ENCODE data around the gene TGM3.

Gene TGM3

DNA sequence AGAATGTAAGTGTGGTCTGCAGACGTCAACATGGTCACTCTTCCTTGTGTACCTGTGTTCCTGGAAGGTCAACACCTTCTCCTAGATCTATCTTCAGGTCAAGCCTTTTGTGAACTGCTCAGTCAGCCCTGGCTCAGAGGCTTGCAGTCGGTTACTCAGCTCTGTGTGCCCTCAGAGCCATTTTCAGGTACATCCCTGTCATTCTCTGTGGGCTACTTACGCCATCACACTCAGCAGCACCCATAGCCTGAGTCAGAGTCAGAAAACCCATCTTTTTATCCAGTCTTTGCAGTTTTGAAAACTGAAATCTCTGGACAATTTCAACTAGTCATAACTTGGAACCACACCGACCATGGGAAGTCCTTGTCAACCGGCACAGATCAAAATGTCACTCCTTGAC is 35.3 kb downstream of the TGM3 start:
- H3K9ac ChIP-seq (ENCODE audit: insufficient read length) = no peak overlapping the region
- H3K36me3 ChIP-seq (ENCODE audit: insufficient read depth, low read length) = no peaks in the 10 kb centered on the region
- TF ChIP-seq POLR2AphosphoS5 (IDR thresholded peaks at IDR 0.05; ENCODE audit: borderline replicate concordance, low read depth, low read length) (no peak), FOXP2 (optimal IDR thresholded peaks at IDR 0.05; ENCODE audit: control extremely low read depth, extremely low read length, insufficient read depth) (no peak), EZH2 (IDR thresholded peaks at IDR 0.05) (no peak)
- DNase-seq (ENCODE audit: low read depth, low spot score) = no peak
- no peak overlapping the region for H3K4me3 ChIP-seq
- no peaks in the 10 kb centered on the region for H3K9me3 ChIP-seq (ENCODE audit: low read depth, low read length)
- no peak overlapping the region for H3K27ac ChIP-seq

DNA sequence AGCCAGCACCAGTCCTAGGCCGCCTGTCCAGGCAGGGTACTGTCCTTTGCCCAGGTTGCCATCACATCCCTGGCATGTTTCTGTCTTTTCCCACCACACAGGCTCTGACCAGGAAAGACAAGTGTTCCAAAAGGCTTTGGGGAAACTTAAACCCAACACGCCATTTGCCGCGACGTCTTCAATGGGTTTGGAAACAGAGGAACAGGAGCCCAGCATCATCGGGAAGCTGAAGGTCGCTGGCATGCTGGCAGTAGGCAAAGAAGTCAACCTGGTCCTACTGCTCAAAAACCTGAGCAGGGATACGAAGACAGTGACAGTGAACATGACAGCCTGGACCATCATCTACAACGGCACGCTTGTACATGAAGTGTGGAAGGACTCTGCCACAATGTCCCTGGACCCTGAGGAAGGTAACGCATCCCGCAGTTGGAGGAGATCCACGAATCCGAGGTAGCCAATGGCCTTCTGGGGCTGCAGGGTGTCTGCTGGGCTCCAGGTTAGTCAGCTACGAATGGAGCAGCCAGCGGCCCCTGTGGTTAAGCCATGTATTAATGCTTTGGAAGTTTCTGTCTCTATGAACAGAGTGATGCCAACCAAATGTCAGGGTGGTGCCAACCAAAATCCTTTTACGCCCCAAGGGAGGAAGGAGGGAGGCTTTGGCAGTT is 36.2 kb downstream of the TGM3 start:
- no peak overlapping the region for H3K27ac ChIP-seq
- no peak for TF ChIP-seq EZH2 (IDR thresholded peaks at IDR 0.05)
- no peak for TF ChIP-seq POLR2AphosphoS5 (IDR thresholded peaks at IDR 0.05; ENCODE audit: borderline replicate concordance, low read depth, low read length)
- TF ChIP-seq FOXP2 (optimal IDR thresholded peaks at IDR 0.05; ENCODE audit: control extremely low read depth, extremely low read length, insufficient read depth) = no peak
- DNase-seq (ENCODE audit: low read depth, low spot score) = no peak

DNA sequence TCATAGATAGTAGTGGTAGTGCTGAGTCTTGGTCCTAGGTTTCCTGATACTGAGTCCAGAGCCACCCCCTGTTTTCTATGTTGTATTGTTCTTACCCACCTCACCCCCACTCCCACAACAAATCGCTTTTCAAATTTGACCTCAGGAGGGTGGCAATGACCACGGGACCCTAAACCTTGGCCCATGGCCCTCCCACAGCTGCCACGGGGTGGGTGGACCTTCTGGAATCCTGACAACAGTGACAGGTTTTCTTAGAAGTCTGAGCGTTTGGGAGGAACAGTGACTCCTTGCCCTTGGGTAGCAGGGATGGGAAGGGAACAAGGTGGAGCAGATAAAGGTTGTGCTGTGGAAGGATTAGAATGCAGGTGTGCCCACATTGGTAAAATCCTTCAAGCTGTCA is 36.9 kb downstream of the TGM3 start:
- Histone ChIP-seq H3K9me3 (ENCODE audit: low read depth, low read length) (no peaks in the 10 kb centered on the region), H3K9ac (ENCODE audit: insufficient read length) (no peak overlapping the region), H3K4me3 (no peak overlapping the region), H3K27ac (no peak overlapping the region), H3K36me3 (ENCODE audit: insufficient read depth, low read length) (no peaks in the 10 kb centered on the region)
- TF ChIP-seq EZH2 (IDR thresholded peaks at IDR 0.05) = no peak
- TF ChIP-seq FOXP2 (optimal IDR thresholded peaks at IDR 0.05; ENCODE audit: control extremely low read depth, extremely low read length, insufficient read depth) = no peak
- TF ChIP-seq POLR2AphosphoS5 (IDR thresholded peaks at IDR 0.05; ENCODE audit: borderline replicate concordance, low read depth, low read length) = no peak
- DNase-seq (ENCODE audit: low read depth, low spot score) = no peak

More for the DNA sequence above, 36.2 kb downstream of the TGM3 start:
- H3K36me3 ChIP-seq (ENCODE audit: insufficient read depth, low read length) = no peaks in the 10 kb centered on the region
- H3K9me3 ChIP-seq (ENCODE audit: low read depth, low read length) = no peaks in the 10 kb centered on the region
- no peak overlapping the region for H3K9ac ChIP-seq (ENCODE audit: insufficient read length)
- no peak overlapping the region for H3K4me3 ChIP-seq

DNA sequence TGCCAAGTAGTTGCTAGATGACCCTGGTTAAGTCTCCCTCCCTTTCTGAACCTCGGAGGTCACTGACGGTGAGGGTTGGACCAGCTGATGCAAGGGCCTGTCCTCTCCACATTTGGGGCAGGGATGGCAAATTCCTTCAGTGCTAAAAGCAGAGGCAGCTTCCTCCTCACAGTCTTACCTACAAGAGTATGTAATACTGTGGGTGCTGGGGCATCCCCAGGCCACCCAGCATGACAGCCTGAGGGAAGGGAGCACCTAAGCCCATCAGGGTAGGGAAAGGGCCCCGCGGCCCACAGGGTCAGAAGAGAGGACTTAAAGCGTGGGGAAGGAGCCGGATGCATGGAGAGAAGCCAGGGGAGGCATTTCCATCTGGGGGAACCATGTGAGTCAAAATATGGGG is 38.0 kb downstream of the TGM3 start:
- Histone ChIP-seq H3K36me3 (ENCODE audit: insufficient read depth, low read length) (no peaks in the 10 kb centered on the region), H3K9me3 (ENCODE audit: low read depth, low read length) (no peaks in the 10 kb centered on the region), H3K4me3 (no peak overlapping the region), H3K27ac (no peak overlapping the region), H3K9ac (ENCODE audit: insufficient read length) (no peak overlapping the region)
- no peak for TF ChIP-seq EZH2 (IDR thresholded peaks at IDR 0.05)
- TF ChIP-seq POLR2AphosphoS5 (IDR thresholded peaks at IDR 0.05; ENCODE audit: borderline replicate concordance, low read depth, low read length) = no peak
- TF ChIP-seq FOXP2 (optimal IDR thresholded peaks at IDR 0.05; ENCODE audit: control extremely low read depth, extremely low read length, insufficient read depth) = no peak
- no peak for DNase-seq (ENCODE audit: low read depth, low spot score)

DNA sequence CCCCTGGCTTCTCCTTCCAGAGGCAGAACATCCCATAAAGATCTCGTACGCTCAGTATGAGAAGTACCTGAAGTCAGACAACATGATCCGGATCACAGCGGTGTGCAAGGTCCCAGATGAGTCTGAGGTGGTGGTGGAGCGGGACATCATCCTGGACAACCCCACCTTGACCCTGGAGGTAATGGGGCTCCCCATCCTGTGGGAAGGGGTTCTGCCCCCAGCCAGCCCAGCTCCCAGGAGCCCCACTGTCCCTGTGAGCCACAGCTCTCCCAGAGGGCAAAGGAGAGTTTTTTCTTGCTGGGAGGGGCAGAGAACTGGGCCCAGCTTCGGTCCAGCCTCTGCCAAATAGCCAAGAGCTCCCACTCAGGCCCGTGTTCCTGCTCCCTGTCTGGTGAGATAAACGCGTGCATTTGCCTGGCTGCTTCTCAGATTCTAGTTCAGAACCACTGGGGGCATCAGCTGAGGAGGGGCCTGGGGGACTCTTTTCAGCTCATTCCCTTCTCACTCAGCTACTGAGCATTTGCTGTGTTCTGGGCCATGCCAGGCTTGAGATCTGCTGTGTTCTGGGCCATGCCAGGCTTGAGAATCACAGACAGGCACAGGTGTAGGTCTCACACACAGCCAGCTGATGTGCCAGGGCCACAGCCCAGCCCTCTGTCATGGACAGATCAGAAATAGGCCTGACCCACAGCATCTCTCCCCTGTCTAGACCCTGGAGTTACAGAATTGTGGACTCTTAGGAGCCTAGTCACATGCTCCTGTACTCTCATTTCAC is 39.5 kb downstream of the TGM3 start:
- H3K9ac ChIP-seq (ENCODE audit: insufficient read length) = no peak overlapping the region
- no peaks in the 10 kb centered on the region for H3K9me3 ChIP-seq (ENCODE audit: low read depth, low read length)
- no peak for DNase-seq (ENCODE audit: low read depth, low spot score)
- no peak overlapping the region for H3K27ac ChIP-seq
- no peaks in the 10 kb centered on the region for H3K36me3 ChIP-seq (ENCODE audit: insufficient read depth, low read length)
- H3K4me3 ChIP-seq = no peak overlapping the region
- TF ChIP-seq POLR2AphosphoS5 (IDR thresholded peaks at IDR 0.05; ENCODE audit: borderline replicate concordance, low read depth, low read length) (no peak), FOXP2 (optimal IDR thresholded peaks at IDR 0.05; ENCODE audit: control extremely low read depth, extremely low read length, insufficient read depth) (no peak), EZH2 (IDR thresholded peaks at IDR 0.05) (no peak)

DNA sequence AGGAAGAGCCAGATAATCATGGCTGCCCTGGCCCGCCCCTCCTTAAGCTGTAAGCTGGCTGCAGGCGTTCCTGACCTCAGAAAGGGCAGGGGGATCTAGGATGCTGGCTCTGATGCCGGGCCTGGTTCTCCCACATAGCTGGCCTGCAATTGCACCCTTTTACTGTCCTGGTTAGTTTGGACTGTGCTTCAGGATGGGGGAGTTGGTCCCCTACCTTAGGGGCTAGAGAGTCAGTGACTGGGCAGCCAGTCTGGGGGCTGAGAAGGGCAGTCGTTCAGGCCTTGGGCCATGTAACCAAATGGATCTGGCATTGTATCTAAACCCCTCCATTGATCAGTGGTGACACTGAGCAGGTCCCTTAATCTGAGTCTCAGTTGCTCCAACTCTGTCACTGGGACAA is 40.7 kb downstream of the TGM3 start:
- Histone ChIP-seq H3K4me3 (no peak overlapping the region), H3K27ac (no peak overlapping the region), H3K9me3 (ENCODE audit: low read depth, low read length) (no peaks in the 10 kb centered on the region), H3K36me3 (ENCODE audit: insufficient read depth, low read length) (no peaks in the 10 kb centered on the region), H3K9ac (ENCODE audit: insufficient read length) (no peak overlapping the region)
- TF ChIP-seq POLR2AphosphoS5 (IDR thresholded peaks at IDR 0.05; ENCODE audit: borderline replicate concordance, low read depth, low read length) (no peak), EZH2 (IDR thresholded peaks at IDR 0.05) (no peak), FOXP2 (optimal IDR thresholded peaks at IDR 0.05; ENCODE audit: control extremely low read depth, extremely low read length, insufficient read depth) (no peak)
- no peak for DNase-seq (ENCODE audit: low read depth, low spot score)

DNA sequence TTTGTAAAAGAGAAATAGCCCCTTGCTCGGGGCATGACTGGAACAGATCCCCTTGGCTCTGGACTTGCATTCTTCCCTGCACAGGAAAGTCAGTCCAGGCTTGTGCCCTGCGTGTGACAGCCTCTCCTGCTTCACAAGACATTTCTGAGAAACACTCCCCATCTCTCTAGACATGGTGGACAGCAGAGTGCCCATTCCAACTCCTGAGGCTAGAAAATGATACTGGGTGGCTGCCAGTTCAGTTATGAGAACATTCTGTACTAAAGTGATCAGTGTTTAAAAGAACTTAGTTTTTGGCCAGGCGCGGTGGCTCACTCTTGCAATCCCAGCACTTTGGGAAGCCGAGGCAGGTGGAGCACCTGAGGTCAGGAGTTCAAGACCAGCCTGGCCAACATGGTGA is 41.3 kb downstream of the TGM3 start:
- TF ChIP-seq EZH2 (IDR thresholded peaks at IDR 0.05) = no peak
- no peak for TF ChIP-seq FOXP2 (optimal IDR thresholded peaks at IDR 0.05; ENCODE audit: control extremely low read depth, extremely low read length, insufficient read depth)
- no peak for TF ChIP-seq POLR2AphosphoS5 (IDR thresholded peaks at IDR 0.05; ENCODE audit: borderline replicate concordance, low read depth, low read length)
- Histone ChIP-seq H3K9me3 (ENCODE audit: low read depth, low read length) (no peaks in the 10 kb centered on the region), H3K27ac (no peak overlapping the region)

DNA sequence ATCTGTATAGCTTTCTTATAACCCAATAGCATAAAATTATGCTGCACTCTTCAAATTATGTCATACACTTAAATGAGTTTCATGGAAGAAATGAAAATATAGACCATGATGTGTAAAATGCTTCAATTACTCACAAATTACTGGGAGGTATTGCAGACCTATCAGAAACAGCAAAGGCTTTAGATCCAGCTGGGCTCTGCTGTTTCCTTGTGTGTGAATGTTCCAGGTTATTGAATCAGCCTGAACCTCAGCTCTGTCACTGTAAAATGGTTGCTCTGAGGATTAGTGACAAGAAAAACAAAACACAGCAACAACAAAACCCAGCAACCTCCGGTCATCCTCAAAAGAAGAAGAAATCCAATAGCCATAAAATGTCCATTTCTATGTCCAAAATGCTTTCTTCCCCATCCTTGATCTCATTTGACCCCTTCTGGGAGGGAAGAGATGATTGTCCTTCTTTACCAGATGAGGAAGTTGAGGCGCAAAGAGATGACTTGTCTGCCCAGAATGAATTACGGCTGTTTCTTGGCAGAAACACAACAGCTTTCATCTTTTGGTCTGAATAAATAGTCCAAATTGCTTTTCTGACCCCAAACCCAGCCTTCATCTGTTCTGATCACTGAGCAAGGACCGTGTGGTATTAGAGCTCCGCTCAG is 42.7 kb downstream of the TGM3 start:
- Histone ChIP-seq H3K36me3 (ENCODE audit: insufficient read depth, low read length) (no peaks in the 10 kb centered on the region), H3K9ac (ENCODE audit: insufficient read length) (no peak overlapping the region), H3K9me3 (ENCODE audit: low read depth, low read length) (no peaks in the 10 kb centered on the region), H3K27ac (no peak overlapping the region), H3K4me3 (no peak overlapping the region)
- no peak for DNase-seq (ENCODE audit: low read depth, low spot score)
- TF ChIP-seq EZH2 (IDR thresholded peaks at IDR 0.05) (no peak), POLR2AphosphoS5 (IDR thresholded peaks at IDR 0.05; ENCODE audit: borderline replicate concordance, low read depth, low read length) (no peak), FOXP2 (optimal IDR thresholded peaks at IDR 0.05; ENCODE audit: control extremely low read depth, extremely low read length, insufficient read depth) (no peak)

More for the DNA sequence above, 41.3 kb downstream of the TGM3 start:
- no peak for DNase-seq (ENCODE audit: low read depth, low spot score)
- Histone ChIP-seq H3K4me3 (no peak overlapping the region), H3K9ac (ENCODE audit: insufficient read length) (no peak overlapping the region), H3K36me3 (ENCODE audit: insufficient read depth, low read length) (no peaks in the 10 kb centered on the region)
